Bronchial epithelial cell (primary cell): Measurements from ENCODE around the gene DNALI1. TPM values are rescaled to one million over a fixed set of nuclear protein-coding genes. Genes with fewer than 3 reads are reported as not detected.

Experiments used
- DNase-seq: peaks from one replicate; pipeline ENCODE4 v3.0.0-alpha.2; 2010; ENCODE audit warnings: low read depth
- FAIRE-seq: peaks from 2 replicates; lab custom pipeline; 2011; peaks lifted over from hg19 to GRCh38; lab: Jason Lieb, UNC
- H3K27me3 ChIP-seq: 2 replicates; pipeline ENCODE4 v1.5.1; 2011; ENCODE audit warnings: low read length; ENCODE audit not compliant: control insufficient read depth, insufficient read depth
- H3K36me3 ChIP-seq: 2 replicates; pipeline ENCODE4 v1.5.1; 2011; ENCODE audit warnings: low read length; ENCODE audit not compliant: control insufficient read depth, insufficient read depth
- H3K4me3 ChIP-seq: 2 replicates; pipeline ENCODE4 v1.5.1; 2011; ENCODE audit warnings: mild to moderate bottlenecking, low read depth, low read length, control low read depth
- total RNA-seq: library from RNA; depleted of rRNA; stranded (reverse); fragments of >200 nt; gene quantifications from 2 replicates; pipeline ENCODE4 v1.2.1, GENCODE V29; 2014
- TF ChIP-seq, protein P1 (sequence below): IDR thresholded peaks from 2 replicates; pipeline ENCODE4 v1.5.1; 2011; ENCODE audit warnings: mild to moderate bottlenecking, moderate library complexity, low read length, control low read depth, inconsistent platforms; ENCODE audit not compliant: insufficient read depth, severe bottlenecking

Gene DNALI1
- total RNA-seq, 1 donor from 2014 or later = under 0.01 TPM

DNA sequence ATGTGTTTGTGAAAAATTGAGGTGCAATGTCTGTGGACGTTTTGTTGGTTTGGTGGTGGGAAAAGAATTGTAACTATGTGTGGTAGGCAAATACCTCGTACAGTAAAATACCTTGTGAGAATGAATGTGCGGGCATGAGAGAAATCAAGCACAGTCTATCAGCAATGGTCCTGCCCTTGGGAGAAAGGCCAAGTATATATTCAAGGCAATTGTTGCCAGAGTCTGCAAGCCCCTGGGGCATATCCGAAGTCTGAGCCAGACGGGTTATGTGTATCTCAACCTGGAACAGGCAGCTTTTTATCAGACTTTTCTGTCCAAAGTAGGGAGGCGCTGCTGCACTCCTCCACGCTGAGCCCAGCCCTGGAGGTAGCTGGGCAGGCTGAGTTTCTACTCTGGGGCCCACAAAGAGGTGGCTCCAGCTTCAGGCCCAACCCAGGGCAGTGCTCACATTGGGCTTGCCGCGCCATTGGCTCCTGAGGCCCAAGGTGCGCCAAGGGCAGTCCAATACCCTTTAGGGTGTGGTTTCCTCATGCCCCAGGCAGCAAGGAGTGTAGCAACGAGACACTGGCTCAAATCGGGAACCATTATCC is 48.4 kb downstream of the DNALI1 start:
- no peak overlapping the region for H3K4me3 ChIP-seq
- TF ChIP-seq, protein P1, sequence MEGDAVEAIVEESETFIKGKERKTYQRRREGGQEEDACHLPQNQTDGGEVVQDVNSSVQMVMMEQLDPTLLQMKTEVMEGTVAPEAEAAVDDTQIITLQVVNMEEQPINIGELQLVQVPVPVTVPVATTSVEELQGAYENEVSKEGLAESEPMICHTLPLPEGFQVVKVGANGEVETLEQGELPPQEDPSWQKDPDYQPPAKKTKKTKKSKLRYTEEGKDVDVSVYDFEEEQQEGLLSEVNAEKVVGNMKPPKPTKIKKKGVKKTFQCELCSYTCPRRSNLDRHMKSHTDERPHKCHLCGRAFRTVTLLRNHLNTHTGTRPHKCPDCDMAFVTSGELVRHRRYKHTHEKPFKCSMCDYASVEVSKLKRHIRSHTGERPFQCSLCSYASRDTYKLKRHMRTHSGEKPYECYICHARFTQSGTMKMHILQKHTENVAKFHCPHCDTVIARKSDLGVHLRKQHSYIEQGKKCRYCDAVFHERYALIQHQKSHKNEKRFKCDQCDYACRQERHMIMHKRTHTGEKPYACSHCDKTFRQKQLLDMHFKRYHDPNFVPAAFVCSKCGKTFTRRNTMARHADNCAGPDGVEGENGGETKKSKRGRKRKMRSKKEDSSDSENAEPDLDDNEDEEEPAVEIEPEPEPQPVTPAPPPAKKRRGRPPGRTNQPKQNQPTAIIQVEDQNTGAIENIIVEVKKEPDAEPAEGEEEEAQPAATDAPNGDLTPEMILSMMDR = no peak
- DNase-seq (no peak), FAIRE-seq (no peak)
- H3K36me3 ChIP-seq = no peaks in the 10 kb centered on the region
- peaks cover 4% of the 10 kb centered on the region for H3K27me3 ChIP-seq

DNA sequence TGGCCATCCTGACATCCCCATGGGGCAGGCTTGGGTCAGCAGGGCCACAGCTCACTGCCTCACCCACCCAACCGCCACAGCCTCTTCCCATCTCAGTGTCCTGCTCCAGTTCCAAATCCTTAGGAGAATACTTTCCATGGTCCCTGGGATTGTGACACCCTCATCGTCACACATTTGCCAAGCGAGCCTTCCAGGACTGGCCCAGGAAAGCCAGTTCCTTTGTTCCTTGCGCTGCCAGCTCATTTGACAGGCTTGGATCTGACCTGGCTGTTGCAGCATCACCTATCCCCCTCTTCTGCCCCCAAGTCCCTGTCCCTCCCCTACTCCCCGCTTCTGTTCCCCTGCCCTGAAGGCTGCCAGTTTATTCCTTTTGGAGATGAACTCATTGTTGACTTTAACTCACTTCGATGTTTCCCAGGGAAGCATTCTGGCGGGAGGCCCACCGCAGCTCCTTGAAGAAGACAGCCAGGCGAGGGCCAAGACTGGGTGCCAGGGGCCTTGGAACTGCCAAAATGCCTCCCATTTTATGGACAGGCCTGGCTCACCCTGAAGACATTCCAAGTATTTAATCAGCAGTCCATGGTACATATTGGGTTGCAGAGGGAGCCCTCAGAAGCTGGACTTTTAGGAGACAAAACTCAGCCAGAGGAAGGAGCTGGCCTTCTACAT is 49.2 kb downstream of the DNALI1 start:
- no peaks in the 10 kb centered on the region for H3K36me3 ChIP-seq
- no peak overlapping the region for H3K4me3 ChIP-seq
- DNase-seq = no peak
- FAIRE-seq = no peak
- H3K27me3 ChIP-seq = peaks cover 4% of the 10 kb centered on the region
- TF ChIP-seq, protein P1 = no peak

DNA sequence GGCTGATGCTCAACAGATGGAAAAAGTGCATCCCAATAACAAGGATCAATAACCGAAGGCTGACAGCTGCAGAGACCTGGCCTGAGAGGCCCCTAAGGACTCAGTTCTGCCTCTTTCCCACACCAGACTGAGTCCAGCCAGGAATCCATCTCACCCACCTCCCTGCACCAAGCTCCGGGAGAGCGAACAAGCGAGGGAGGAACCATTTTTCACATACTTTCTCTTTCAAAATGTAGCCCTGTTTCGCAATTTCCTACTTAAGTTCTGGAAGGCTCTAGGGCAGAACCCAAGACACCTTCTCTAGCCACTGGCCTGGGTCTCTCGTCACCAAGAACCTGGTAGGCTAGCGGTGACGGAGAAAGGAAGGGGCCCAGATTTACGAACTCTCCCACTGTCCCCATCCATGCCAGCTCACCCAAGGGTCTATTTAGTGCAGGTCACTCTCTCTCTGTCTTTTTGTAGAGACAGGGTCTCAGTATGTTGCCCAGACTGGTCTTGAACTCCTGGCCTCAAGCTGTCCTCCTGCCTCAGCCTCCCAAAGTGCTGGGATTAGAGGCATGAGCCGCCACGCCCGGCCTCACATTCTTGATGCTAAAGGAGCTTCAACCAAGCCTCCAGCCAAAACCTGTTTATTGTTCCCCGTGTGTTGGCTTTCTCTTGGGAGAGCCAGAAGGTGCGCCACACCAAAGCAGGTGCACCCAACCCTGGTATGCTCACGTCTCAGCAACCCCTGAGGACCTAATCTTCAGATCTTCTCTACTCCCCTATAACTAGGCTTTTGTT is 49.9 kb downstream of the DNALI1 start:
- FAIRE-seq = no peak
- Histone ChIP-seq H3K4me3 (no peak overlapping the region), H3K36me3 (no peaks in the 10 kb centered on the region), H3K27me3 (peaks cover 4% of the 10 kb centered on the region)
- TF ChIP-seq, protein P1 = no peak
- no peak for DNase-seq

- DNase-seq = no peak
- Histone ChIP-seq H3K27me3 (peaks cover 4% of the 10 kb centered on the region), H3K4me3 (no peak overlapping the region), H3K36me3 (no peaks in the 10 kb centered on the region)
- TF ChIP-seq, protein P1 = no peak
- no peak for FAIRE-seq
Measured at GRCh38 chr1:37609002-37609401, 52.3 kb downstream of the DNALI1 start.

DNA sequence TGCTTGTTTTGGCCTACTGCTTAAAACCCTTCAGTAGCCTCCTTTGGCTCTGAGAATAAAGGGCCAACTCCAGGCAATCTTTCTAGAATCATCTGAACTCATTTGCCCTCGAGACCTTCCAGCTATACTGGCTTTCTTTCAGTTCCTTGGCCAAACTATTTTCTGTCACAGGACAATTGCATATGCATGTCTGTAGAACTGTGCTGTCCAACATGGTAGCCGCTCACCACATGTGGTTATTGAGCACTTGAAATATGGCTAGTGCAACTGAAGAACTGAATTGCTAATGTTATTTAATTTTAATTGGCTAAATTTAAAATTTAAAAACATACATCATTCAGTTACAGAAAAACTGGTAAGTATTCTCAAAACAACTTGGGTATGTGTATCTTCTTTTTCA is 53.3 kb downstream of the DNALI1 start:
- Histone ChIP-seq H3K36me3 (no peaks in the 10 kb centered on the region), H3K4me3 (no peak overlapping the region), H3K27me3 (peaks cover 4% of the 10 kb centered on the region)
- no peak for DNase-seq
- TF ChIP-seq, protein P1 = no peak
- FAIRE-seq = no peak
